Measurements from ENCODE around the gene CNTN1. TPM values are rescaled to one million over a fixed set of nuclear protein-coding genes. Genes with fewer than 3 reads are reported as not detected.

The CNTN1 gene
- total RNA-seq, 6 experiments from 2014 or later: not detected

DNA sequence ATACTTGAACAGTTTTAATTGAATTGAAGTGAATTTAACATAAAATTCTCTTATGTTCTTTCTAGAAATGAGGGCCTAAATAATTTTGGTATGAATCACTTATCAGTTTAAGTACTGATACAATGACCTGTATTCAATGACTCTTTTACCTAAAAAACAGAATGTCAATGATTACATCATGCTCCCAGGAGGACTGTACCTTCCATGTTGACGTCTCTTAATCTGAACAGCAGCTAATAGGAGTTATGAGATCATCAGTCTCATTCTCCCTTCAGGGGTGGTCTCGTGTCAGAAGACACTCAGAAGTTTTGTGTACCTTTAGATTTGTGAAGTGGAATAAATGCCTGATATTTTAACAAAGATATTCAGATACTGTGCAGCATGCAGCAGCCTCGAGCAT is 206.3 kb downstream of the CNTN1 start:
- H3K27ac Mint-ChIP-seq: no peak overlapping the region
- TF ChIP-seq, protein P1, sequence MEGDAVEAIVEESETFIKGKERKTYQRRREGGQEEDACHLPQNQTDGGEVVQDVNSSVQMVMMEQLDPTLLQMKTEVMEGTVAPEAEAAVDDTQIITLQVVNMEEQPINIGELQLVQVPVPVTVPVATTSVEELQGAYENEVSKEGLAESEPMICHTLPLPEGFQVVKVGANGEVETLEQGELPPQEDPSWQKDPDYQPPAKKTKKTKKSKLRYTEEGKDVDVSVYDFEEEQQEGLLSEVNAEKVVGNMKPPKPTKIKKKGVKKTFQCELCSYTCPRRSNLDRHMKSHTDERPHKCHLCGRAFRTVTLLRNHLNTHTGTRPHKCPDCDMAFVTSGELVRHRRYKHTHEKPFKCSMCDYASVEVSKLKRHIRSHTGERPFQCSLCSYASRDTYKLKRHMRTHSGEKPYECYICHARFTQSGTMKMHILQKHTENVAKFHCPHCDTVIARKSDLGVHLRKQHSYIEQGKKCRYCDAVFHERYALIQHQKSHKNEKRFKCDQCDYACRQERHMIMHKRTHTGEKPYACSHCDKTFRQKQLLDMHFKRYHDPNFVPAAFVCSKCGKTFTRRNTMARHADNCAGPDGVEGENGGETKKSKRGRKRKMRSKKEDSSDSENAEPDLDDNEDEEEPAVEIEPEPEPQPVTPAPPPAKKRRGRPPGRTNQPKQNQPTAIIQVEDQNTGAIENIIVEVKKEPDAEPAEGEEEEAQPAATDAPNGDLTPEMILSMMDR (IDR thresholded peaks at IDR 0.05): no peak
- H3K4me1 Mint-ChIP-seq (ENCODE audit: low read depth): no peaks in the 10 kb centered on the region
- no peaks in the 10 kb centered on the region for H3K36me3 Mint-ChIP-seq (ENCODE audit: low read depth)
- H3K27me3 Mint-ChIP-seq (ENCODE audit: insufficient read depth): no peaks in the 10 kb centered on the region
- no peak overlapping the region for H3K4me3 Mint-ChIP-seq
- DNase-seq: no peak
- H3K9me3 Mint-ChIP-seq: peaks cover 12% of the 10 kb centered on the region

GRCh38 chr12:40903040-40903439 is 210.8 kb downstream of the CNTN1 start:
- H3K27ac Mint-ChIP-seq: no peak overlapping the region
- H3K9me3 Mint-ChIP-seq: peaks cover 18% of the 10 kb centered on the region
- H3K36me3 Mint-ChIP-seq (ENCODE audit: low read depth): no peaks in the 10 kb centered on the region
- no peak overlapping the region for H3K4me3 Mint-ChIP-seq
- H3K27me3 Mint-ChIP-seq (ENCODE audit: insufficient read depth): no peaks in the 10 kb centered on the region
- no peak for DNase-seq
- TF ChIP-seq, protein P1 (IDR thresholded peaks at IDR 0.05): no peak
- no peaks in the 10 kb centered on the region for H3K4me1 Mint-ChIP-seq (ENCODE audit: low read depth)

DNA sequence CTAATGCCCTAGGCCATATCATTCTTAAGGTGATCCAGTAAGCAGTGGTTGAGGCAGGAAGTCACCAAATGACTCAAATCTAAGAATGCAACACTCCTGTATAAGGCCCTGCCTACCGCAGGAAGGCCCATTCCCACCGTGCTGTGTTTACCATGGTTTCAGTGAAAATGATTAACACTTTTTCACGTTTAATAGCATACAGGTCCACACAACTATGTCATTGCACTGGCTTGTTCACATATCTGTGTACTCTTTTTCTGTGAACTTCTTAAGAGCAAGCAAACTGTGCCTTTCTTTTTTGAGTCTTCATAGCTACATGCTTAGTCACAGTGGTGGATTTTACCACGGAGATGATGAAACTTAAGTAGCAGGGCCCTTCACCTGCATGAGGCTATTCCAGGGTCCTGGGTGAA is 214.9 kb downstream of the CNTN1 start:
- H3K36me3 Mint-ChIP-seq (ENCODE audit: low read depth): no peaks in the 10 kb centered on the region
- TF ChIP-seq, protein P1 (IDR thresholded peaks at IDR 0.05): no peak
- H3K4me1 Mint-ChIP-seq (ENCODE audit: low read depth): no peaks in the 10 kb centered on the region
- no peak overlapping the region for H3K4me3 Mint-ChIP-seq
- no peaks in the 10 kb centered on the region for H3K27me3 Mint-ChIP-seq (ENCODE audit: insufficient read depth)
- peaks cover 15% of the 10 kb centered on the region for H3K9me3 Mint-ChIP-seq
- DNase-seq: no peak
- H3K27ac Mint-ChIP-seq: no peak overlapping the region

GRCh38 chr12:40911676-40912075 is 219.4 kb downstream of the CNTN1 start:
- Mint-ChIP-seq H3K27me3 (ENCODE audit: insufficient read depth) (no peaks in the 10 kb centered on the region), H3K4me3 (no peak overlapping the region), H3K9me3 (peaks cover 4% of the 10 kb centered on the region; the same call in 1 of the 2 replicates), H3K27ac (no peak overlapping the region), H3K36me3 (ENCODE audit: low read depth) (no peaks in the 10 kb centered on the region), H3K4me1 (ENCODE audit: low read depth) (no peaks in the 10 kb centered on the region)
- TF ChIP-seq, protein P1 (IDR thresholded peaks at IDR 0.05): no peak
- DNase-seq: no peak

- no peaks in the 10 kb centered on the region for H3K4me1 Mint-ChIP-seq (ENCODE audit: low read depth)
- no peak overlapping the region for H3K4me3 Mint-ChIP-seq
Observed at GRCh38 chr12:40915172-40915571, 222.9 kb downstream of the CNTN1 start.

More at GRCh38 chr12:40915172-40915571, 222.9 kb downstream of the CNTN1 start:
- DNase-seq: no peak
- TF ChIP-seq, protein P1 (IDR thresholded peaks at IDR 0.05): no peak
- H3K36me3 Mint-ChIP-seq (ENCODE audit: low read depth): no peaks in the 10 kb centered on the region
- H3K9me3 Mint-ChIP-seq: no peaks in the 10 kb centered on the region
- no peak overlapping the region for H3K27ac Mint-ChIP-seq
- H3K27me3 Mint-ChIP-seq (ENCODE audit: insufficient read depth): no peaks in the 10 kb centered on the region
